ENCODE results near the gene NAP1L1.

DNA sequence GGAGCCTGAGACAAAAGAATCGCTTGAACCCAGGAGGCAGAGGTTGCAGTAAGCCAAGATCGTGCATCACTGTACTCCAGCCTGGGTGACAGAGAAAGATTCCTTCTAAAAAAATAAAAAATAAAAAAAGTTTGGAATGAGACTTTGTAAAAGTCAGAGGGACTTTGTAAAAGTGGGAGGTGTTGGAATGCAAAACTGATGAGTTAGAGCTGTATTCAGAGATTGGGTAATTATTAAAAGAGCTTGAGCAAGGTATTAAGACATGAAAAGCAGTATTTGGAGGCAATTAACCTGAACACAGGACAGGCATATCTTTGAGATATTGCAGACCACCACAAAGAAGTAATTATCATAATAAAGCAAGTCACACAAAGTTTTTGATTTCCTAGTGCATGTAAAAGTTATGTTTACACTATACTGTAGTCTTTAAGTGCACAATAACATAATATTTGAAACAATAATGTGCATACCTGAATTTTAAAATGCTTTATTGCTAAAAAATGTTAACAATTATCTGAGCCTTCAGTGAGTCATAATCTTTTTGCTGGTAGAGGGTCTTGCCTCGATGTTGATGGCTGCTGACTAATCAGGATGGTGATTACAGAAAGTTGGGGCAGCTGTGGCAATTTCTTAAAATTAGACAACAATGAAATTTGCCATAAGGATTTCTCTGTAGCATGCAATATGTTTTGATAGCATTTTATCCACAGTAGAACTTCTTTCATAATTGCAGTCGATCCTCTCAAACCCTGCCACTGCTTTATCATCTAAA, 86.0 kb downstream of the NAP1L1 start:
- TF ChIP-seq CTCF (conservative IDR thresholded peaks at IDR 0.05 in 1 of 2, IDR thresholded peaks at IDR 0.05 in 1 of 2; ENCODE audit: extremely low read depth in 1 of 2, insufficient read depth in 1 of 2, low read depth in 1 of 2, low read length in 2 of 2) (no peak), EZH2 (IDR thresholded peaks at IDR 0.05; ENCODE audit: borderline replicate concordance, low read length) (no peak)

Data from mammary epithelial cell (primary cell).